ENCODE measurements around the gene CORT.

CORT gene

GRCh38 chr1:10479296-10479695 is 29.5 kb downstream of the CORT start:
- FAIRE-seq, result no peak

- no peak for FAIRE-seq
Measured at GRCh38 chr1:10480614-10481013, 30.8 kb downstream of the CORT start.

GRCh38 chr1:10484521-10484920 is 34.7 kb downstream of the CORT start:
- no peak for FAIRE-seq

GRCh38 chr1:10489291-10490055 is 39.6 kb downstream of the CORT start:
- no peak for FAIRE-seq

GRCh38 chr1:10490286-10490970 is 40.6 kb downstream of the CORT start:
- no peak for FAIRE-seq

- FAIRE-seq, result no peak
Measured at GRCh38 chr1:10494418-10494753, 44.6 kb downstream of the CORT start.

GRCh38 chr1:10494754-10495474 is 45.1 kb downstream of the CORT start:
- no peak for FAIRE-seq

GRCh38 chr1:10495475-10495817 is 45.6 kb downstream of the CORT start:
- no peak for FAIRE-seq

GRCh38 chr1:10495952-10496351 is 46.1 kb downstream of the CORT start:
- no peak for FAIRE-seq

GRCh38 chr1:10497109-10497508 is 47.3 kb downstream of the CORT start:
- FAIRE-seq, result no peak

- no peak for FAIRE-seq
Measured at GRCh38 chr1:10498231-10498630, 48.4 kb downstream of the CORT start.

Measured in colon (tissue), 2 donors.